Forelimb muscle (tissue), 1 donor: ENCODE results near the gene BAZ2B. TPM values are rescaled to one million over a fixed set of nuclear protein-coding genes. Genes with fewer than 3 reads are reported as not detected.
"Not testable (repeated sequence)": the region's sequence is repeated elsewhere in the genome, so short reads cannot be mapped to it uniquely, and the experiment has no call there.

Experiments
- DNase-seq: peaks from one replicate; pipeline ENCODE4 v3.0.0-alpha.2; 2013; ENCODE audit warnings: low read depth
- polyA plus RNA-seq: library from polyadenylated mRNA; unstranded; fragments of 120-200 nt; gene quantifications from one replicate; pipeline ENCODE4 v1.2.1, GENCODE V29; 2013; ENCODE audit not compliant: insufficient read length

The BAZ2B gene
- polyA plus RNA-seq, 1 donor, result 34.1 TPM

- no peak for DNase-seq
Observed at GRCh38 chr2:159427048-159427447, 189.3 kb downstream of the BAZ2B start.

GRCh38 chr2:159419403-159419802, 196.9 kb downstream of the BAZ2B start:
- DNase-seq, result no peak

GRCh38 chr2:159411460-159411859, 204.9 kb downstream of the BAZ2B start:
- no peak for DNase-seq

GRCh38 chr2:159410276-159410675, 206.1 kb downstream of the BAZ2B start:
- DNase-seq, result no peak

GRCh38 chr2:159409116-159409800, 207.1 kb downstream of the BAZ2B start:
- no peak for DNase-seq

- DNase-seq, result no peak
Observed at GRCh38 chr2:159402790-159403189, 213.6 kb downstream of the BAZ2B start.

GRCh38 chr2:159402160-159402559, 214.2 kb downstream of the BAZ2B start:
- not testable (repeated sequence) for DNase-seq

GRCh38 chr2:159399716-159400415, 216.5 kb downstream of the BAZ2B start:
- DNase-seq, result no peak

GRCh38 chr2:159396799-159397198, 219.5 kb downstream of the BAZ2B start:
- no peak for DNase-seq

- no peak for DNase-seq
Observed at GRCh38 chr2:159382447-159383028, 233.8 kb downstream of the BAZ2B start.

GRCh38 chr2:159381574-159381973, 234.8 kb downstream of the BAZ2B start:
- no peak for DNase-seq

GRCh38 chr2:159380685-159381239, 235.6 kb downstream of the BAZ2B start:
- DNase-seq, result no peak

- no peak for DNase-seq
Observed at GRCh38 chr2:159379181-159379580, 237.2 kb downstream of the BAZ2B start.

- no peak for DNase-seq
Observed at GRCh38 chr2:159375241-159375640, 241.1 kb downstream of the BAZ2B start.

- DNase-seq, result no peak
Observed at GRCh38 chr2:159371506-159371905, 244.8 kb downstream of the BAZ2B start.

GRCh38 chr2:159366538-159366937, 249.8 kb downstream of the BAZ2B start:
- DNase-seq, result no peak

GRCh38 chr2:159362816-159363251, 253.5 kb downstream of the BAZ2B start:
- DNase-seq, result no peak

- DNase-seq, result no peak
Observed at GRCh38 chr2:159362094-159362493, 254.3 kb downstream of the BAZ2B start.

GRCh38 chr2:159361603-159362002, 254.7 kb downstream of the BAZ2B start:
- not testable (repeated sequence) for DNase-seq

- no peak for DNase-seq
Observed at GRCh38 chr2:159356053-159356554, 260.2 kb downstream of the BAZ2B start.

GRCh38 chr2:159351977-159352376, 264.4 kb downstream of the BAZ2B start:
- no peak for DNase-seq

- DNase-seq, result no peak
Observed at GRCh38 chr2:159349674-159350299, 266.6 kb downstream of the BAZ2B start.
